UCSD-AML1 (cell line): ENCODE results near the gene GMNN.
"Not testable (repeated sequence)": the region's sequence is repeated elsewhere in the genome, so short reads cannot be mapped to it uniquely, and the experiment has no call there.

Experiments
- DNase-seq: peaks from one replicate; lab custom pipeline; 2025; ENCODE audit not compliant: unreplicated experiment; lab: John Stamatoyannopoulos, UW

Gene GMNN

DNA sequence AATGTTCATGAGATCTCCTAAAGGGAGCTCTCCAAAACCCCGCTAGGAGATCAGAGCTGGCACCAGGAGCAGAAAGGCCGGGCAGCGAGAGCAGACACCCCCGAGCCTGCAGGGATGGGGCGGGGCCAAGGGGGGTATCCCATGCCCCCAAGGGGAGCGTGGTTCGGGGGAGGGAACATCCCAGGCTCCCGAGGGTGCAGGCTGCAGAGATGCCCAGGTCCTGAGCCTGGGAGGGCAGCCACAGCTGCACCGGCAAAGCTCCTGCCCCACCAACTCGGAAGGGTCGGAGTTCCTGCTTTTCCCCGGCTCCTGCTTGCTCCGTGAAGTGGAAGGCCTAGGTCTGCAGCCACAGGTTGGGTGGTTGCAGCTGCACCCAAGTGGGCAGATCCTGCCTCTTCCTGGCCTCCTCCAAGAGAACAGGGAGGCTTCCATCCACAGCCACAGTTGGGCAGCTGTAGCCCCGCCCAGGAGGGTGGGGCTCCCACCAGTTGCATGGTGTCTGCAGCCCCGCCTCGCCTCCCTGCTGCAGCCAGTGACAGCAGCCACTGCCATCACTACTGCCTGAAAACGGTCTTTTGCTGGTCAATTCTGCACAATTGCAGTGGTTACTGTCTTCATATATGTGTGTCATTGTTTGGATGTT lies 13.4 kb upstream of the GMNN start:
- DNase-seq = no peak

DNA sequence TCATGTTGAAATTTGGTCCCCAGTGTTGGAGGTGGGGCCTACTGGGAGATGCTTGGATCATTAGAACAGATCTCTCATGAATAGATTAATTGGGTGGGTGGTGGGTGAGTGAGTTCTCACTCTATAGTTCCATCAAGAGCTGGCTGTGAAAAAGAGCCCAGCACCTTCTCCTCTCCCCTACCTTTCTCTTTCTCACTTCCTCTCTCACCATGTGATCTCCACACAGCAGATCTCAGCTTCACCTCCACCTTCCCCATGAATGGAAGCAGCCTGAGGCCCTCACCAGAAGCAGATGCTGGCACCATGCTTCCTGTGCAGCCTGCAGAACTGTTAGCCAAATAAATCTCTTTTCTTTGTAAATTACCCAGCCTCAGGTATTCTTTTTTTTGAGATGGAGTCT lies 12.9 kb upstream of the GMNN start:
- no peak for DNase-seq

- no peak for DNase-seq
These were observed 11.2 kb upstream of the GMNN start for GRCh38 chr6:24763578-24763977.

DNA sequence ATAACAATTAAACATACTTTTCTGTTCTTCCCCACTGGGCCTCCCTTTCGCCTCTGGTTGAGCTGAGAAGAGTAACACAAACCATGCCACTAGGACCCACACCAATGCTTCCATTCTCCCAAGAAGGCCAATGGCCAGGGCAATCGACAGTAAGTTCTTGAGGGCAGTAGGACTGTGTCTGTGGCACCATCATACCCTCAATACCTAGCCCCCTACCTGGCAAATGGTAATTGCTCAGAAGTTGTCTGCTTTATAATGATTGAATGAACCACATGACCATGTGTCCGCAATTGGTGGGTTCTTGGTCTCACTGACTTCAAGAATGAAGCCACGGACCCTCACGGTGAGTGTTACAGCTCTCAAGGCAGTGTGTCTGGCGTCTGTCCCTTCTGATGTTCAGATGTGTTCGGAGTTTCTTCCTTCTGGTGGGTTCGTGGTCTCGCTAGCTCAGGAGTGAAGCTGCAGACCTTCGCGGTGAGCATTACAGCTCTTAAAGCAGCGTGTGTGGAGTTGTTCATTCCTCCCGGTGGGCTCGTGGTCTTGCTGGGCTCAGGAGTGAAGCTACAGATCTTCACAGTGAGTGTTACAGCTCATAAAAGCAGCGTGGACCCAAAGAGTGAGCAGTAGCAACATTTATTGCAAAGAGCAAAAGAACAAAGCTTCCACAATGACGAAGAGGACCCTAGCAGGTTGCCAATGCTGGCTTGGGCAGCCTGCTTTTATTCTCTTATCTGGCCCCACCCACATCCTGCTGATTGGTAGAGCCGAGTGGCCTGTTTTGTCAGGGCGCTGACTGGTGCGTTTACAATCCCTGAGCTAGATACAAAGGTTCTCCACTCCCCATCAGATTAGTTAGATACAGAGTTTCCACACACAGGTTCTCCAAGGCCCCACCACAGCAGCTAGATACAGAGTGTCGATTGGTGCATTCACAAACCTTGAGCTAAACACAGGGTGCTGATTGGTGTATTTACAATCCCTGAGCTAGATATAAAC lies 9.6 kb upstream of the GMNN start:
- DNase-seq = not testable (repeated sequence)

DNA sequence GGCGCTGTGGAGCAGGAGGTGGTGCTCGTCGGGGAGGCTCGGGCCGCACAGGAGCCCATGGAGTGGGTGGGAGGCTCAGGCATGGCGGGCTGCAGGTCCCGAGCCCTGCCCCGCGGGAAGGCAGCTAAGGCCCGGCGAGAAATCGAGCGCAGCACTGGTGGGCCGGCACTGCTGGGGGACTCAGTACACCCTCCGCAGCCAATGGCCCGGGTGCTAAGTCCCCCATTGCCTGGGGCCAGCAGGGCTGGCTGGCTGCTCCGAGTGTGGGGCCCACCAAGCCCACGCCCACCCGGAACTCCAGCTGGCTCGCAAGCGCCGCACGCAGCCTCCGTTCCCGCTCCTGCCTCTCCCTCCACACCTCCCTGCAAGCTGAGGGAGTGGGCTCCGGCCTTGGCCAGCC lies 8.8 kb upstream of the GMNN start:
- DNase-seq = not testable (repeated sequence)

DNA sequence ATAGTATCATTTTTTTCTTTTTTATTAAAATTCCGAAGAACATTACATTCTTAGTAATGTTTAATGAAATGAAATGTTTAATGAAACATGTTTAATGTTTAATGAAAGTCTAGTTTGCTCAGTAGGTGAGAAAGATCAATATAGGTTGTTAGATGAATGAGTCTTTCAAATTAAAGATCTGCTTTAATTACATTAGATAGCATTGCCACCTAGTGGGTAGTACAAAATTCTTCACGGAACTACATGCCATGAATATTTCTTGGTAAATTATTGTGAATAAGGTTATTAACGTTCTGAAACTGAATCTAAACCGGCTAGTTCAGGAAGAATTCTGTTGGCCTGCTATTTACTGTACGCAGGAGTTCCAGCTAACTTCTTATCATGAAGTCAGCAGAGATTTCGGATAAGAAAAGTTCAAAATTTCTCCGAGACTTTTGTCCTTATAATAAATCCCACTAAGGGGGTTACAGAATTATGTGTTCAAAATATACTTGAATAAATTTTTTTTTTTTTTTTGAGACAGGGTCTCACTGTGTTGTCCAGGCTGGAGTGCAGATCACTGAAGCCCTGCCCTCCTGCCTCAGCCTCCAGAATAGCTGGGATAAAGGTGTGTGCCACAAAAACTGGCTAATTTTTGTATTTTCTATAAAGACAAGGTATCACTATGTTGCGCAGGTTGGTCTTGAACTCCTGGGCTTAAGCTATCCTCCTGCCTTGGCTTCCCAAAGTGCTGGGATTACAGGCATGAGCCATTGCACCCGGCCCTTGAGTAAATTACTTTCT lies 7.9 kb upstream of the GMNN start:
- no peak for DNase-seq

GRCh38 chr6:24768361-24768760 lies 6.4 kb upstream of the GMNN start:
- DNase-seq = no peak

DNA sequence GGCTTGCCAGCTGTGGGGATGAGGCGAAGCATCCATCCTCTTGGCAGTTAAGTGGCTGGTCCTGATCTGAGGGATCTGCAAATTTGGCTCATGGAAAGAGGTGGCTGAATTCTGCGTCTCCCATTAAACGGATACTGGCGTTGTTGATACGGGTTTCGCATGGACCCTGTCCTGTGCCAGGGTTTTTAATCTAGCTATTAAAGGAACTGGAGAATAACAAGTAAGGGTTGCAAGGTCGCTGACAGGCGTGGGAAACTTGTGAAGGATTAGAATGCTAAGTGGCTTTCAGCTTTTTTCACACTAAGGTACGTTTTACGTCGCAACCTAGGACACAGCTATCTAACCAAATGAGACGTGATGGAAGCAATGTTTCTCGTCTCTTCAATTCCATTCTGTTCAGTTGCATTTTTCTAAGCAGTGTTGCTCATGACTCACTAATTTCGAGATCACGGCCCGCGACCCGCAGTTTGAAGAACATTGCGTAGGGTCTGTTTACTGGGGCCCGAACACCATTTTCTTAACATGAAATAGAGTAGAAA lies 852 bp downstream of the GMNN start:
- no peak for DNase-seq

GRCh38 chr6:24777227-24777626 lies 2.5 kb downstream of the GMNN start:
- no peak for DNase-seq

- DNase-seq = no peak
These were observed 3.4 kb downstream of the GMNN start for GRCh38 chr6:24778121-24778520.

DNA sequence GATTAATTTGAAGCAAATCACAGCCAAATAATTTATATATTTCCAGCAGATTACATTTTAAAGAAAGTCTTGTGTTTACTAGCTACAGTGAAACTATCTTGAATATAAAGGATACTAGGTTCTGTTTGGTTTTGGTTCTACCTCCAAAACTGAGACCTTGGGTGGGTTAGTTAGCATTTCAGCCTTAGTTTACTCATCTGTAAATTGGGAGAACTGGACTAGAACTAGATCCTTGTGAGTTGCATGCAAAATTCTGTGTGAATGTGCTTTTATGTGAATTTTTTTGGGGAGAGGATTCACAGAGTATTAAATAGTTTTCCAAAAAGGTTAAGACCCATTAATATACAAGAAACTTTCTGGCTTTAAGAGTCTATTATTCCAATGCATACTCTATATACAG lies 4.1 kb downstream of the GMNN start:
- no peak for DNase-seq

DNA sequence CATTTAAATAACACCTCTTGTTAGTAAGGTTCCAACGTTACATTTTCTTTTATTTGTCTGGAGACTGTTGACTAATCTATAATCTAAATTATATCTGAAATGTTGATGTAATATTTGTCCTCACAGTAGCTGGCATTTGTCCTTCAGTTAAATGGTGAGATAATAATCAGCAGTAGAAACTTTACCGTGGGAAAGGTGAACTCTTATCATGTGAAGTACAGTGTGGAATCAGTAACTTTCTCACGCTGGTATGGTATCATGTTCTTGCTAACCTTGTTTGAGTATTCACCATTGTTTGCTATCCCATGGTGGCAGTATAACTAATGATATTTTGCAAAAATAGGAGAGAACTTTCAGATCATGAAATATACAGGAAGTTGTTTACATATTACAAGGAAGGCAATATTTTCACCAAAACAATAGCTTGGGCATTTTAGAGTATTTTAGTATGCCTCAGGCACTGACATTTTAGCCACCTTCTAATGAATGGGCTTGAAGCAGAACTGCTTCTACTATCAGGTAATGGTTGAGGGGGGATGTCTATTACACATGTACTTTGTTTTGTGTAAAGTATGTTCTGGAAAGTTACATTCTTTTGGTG lies 4.8 kb downstream of the GMNN start:
- no peak for DNase-seq

DNA sequence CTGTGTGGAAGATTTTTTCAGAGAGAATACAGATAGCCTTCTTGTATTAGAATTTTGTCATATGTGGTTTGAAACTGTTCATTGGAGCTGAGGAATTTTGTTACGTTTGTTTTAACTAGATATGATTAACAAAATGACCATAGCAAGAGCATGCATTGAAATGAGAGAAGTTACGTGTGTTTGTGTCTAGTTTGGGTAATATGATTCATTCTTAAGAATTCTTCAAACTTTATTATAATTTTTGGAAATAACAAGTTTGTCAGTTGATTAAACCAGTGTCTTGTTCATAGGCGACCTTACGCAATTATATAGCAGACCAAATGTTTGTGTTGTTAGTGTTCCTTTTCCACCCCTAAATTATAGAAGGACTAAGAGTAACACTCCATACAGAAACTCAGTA lies 5.5 kb downstream of the GMNN start:
- no peak for DNase-seq

- DNase-seq = no peak
These were observed 13.4 kb downstream of the GMNN start for GRCh38 chr6:24788031-24788665.

DNA sequence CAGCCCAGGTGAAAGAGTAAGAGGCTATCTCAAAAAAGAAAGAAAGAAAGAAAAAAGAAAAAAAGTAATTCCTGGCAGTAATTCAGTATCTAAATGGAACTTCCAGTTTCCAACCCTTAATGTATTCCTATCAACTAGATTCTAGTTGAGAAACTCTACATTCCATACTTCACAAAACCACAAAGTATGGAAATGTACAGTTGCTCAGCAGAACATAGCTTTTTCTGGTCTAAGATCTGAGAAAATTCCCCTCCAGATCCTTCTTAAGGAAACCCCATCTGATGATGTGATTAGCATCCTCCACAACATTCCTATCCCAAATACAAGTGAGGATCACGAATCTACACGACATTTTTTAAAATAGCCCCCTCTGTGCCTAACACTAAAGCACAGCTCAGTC lies 20.4 kb downstream of the GMNN start:
- no peak for DNase-seq

GRCh38 chr6:24796616-24797290 lies 22.0 kb downstream of the GMNN start:
- DNase-seq = no peak

- DNase-seq = no peak
These were observed 23.0 kb downstream of the GMNN start for GRCh38 chr6:24797596-24798216.

GRCh38 chr6:24798740-24799540 lies 24.2 kb downstream of the GMNN start, which contains the start of gene ARMH2:
TSS of gene ARMH2 (minus strand) at chr6:24798917. CDS start at chr6:24798857, 60 bp downstream.
- no peak for DNase-seq

GRCh38 chr6:24799541-24799915 lies 24.8 kb downstream of the GMNN start:
- no peak for DNase-seq
